ENCODE results near the gene HOTAIR.

HOTAIR gene

GRCh38 chr12:53960187-53961024, 14.3 kb downstream of the HOTAIR start:
- no peak for DNase-seq (ENCODE audit: low spot score)

GRCh38 chr12:53959314-53959713, 15.4 kb downstream of the HOTAIR start:
- DNase-seq (ENCODE audit: low spot score) = no peak

- DNase-seq (ENCODE audit: low spot score) = no peak
These were observed 16.6 kb downstream of the HOTAIR start for GRCh38 chr12:53958128-53958527.

GRCh38 chr12:53956914-53957536, 17.7 kb downstream of the HOTAIR start:
- DNase-seq (ENCODE audit: low spot score) = no peak

- no peak for DNase-seq (ENCODE audit: low spot score)
These were observed 18.4 kb downstream of the HOTAIR start for GRCh38 chr12:53956251-53956887.

GRCh38 chr12:53955776-53956250, 18.9 kb downstream of the HOTAIR start:
- no peak for DNase-seq (ENCODE audit: low spot score)

GRCh38 chr12:53955036-53955775, 19.5 kb downstream of the HOTAIR start:
- DNase-seq (ENCODE audit: low spot score) = no peak

GRCh38 chr12:53954694-53955035, 20.1 kb downstream of the HOTAIR start, which contains the start of gene HOXC12:
Gene HOXC12, plus strand, starts transcription at chr12:53954903. Its CDS starts 27 bp downstream, at chr12:53954930.
- DNase-seq (ENCODE audit: low spot score) = no peak

GRCh38 chr12:53953831-53954693, 20.7 kb downstream of the HOTAIR start:
- DNase-seq (ENCODE audit: low spot score) = no peak

GRCh38 chr12:53952871-53953734, 21.7 kb downstream of the HOTAIR start:
- no peak for DNase-seq (ENCODE audit: low spot score)

- DNase-seq (ENCODE audit: low spot score) = no peak
These were observed 22.4 kb downstream of the HOTAIR start for GRCh38 chr12:53952335-53952694.

- no peak for DNase-seq (ENCODE audit: low spot score)
These were observed 23.0 kb downstream of the HOTAIR start for GRCh38 chr12:53951577-53952334.

- no peak for DNase-seq (ENCODE audit: low spot score)
These were observed 23.8 kb downstream of the HOTAIR start for GRCh38 chr12:53950789-53951576.

GRCh38 chr12:53950437-53950773, 24.3 kb downstream of the HOTAIR start:
- no peak for DNase-seq (ENCODE audit: low spot score)

- no peak for DNase-seq (ENCODE audit: low spot score)
These were observed 24.9 kb downstream of the HOTAIR start for GRCh38 chr12:53949631-53950436.

GRCh38 chr12:53948650-53949593, 25.8 kb downstream of the HOTAIR start:
- DNase-seq (ENCODE audit: low spot score) = no peak

- no peak for DNase-seq (ENCODE audit: low spot score)
These were observed 27.0 kb downstream of the HOTAIR start for GRCh38 chr12:53947743-53948142.

Data from ecto neural progenitor cell (in vitro differentiated cells).